Stimulated activated CD8-positive, alpha-beta memory T cell treated with anti-CD3 and anti-CD28 coated beads, Interleukin-15, amount 100 ng/mL, for 24 hours (primary cell): ENCODE measurements around the gene KRTAP10-3.

Source experiments
- DNase-seq: peaks from one replicate; pipeline ENCODE4 v3.0.0-alpha.2; 2020; ENCODE audit warnings: low read depth

KRTAP10-3 gene

GRCh38 chr21:44547656-44548331 lies 10.8 kb downstream of the KRTAP10-3 start:
- DNase-seq: no peak

GRCh38 chr21:44544566-44544965 lies 14.0 kb downstream of the KRTAP10-3 start:
- DNase-seq: no peak

GRCh38 chr21:44542716-44543115 lies 15.9 kb downstream of the KRTAP10-3 start:
- no peak for DNase-seq

GRCh38 chr21:44540741-44541288 lies 17.8 kb downstream of the KRTAP10-3 start:
- no peak for DNase-seq

GRCh38 chr21:44539991-44540666 lies 18.5 kb downstream of the KRTAP10-3 start, which contains the start of gene KRTAP10-1:
TSS of gene KRTAP10-1 (minus strand) at chr21:44540195. CDS start at chr21:44540150, 45 bp downstream.
- no peak for DNase-seq

GRCh38 chr21:44539046-44539445 lies 19.5 kb downstream of the KRTAP10-3 start:
- DNase-seq: no peak

- DNase-seq: no peak
These were observed 20.4 kb downstream of the KRTAP10-3 start for GRCh38 chr21:44537930-44538911.

GRCh38 chr21:44535963-44536362 lies 22.6 kb downstream of the KRTAP10-3 start:
- DNase-seq: no peak

- DNase-seq: no peak
These were observed 23.9 kb downstream of the KRTAP10-3 start for GRCh38 chr21:44534688-44535087.

- DNase-seq: no peak
These were observed 24.5 kb downstream of the KRTAP10-3 start for GRCh38 chr21:44533891-44534627.

- no peak for DNase-seq
These were observed 25.3 kb downstream of the KRTAP10-3 start for GRCh38 chr21:44533121-44533890.

- no peak for DNase-seq
These were observed 25.9 kb downstream of the KRTAP10-3 start for GRCh38 chr21:44532712-44533111.

- no peak for DNase-seq
These were observed 26.7 kb downstream of the KRTAP10-3 start for GRCh38 chr21:44531606-44532564.

- DNase-seq: no peak
These were observed 27.5 kb downstream of the KRTAP10-3 start for GRCh38 chr21:44530903-44531605.

- no peak for DNase-seq
These were observed 28.2 kb downstream of the KRTAP10-3 start for GRCh38 chr21:44530221-44530902.

GRCh38 chr21:44529503-44530125 lies 29.0 kb downstream of the KRTAP10-3 start:
- no peak for DNase-seq

GRCh38 chr21:44529011-44529421 lies 29.6 kb downstream of the KRTAP10-3 start:
- DNase-seq: no peak

GRCh38 chr21:44528634-44528995 lies 30.0 kb downstream of the KRTAP10-3 start:
- no peak for DNase-seq
